DMS 273 treated with DMSO at 0.1 percent for 48 hours (cell line): ENCODE data around the gene LUM.
"Not testable (repeated sequence)": the region's sequence is repeated elsewhere in the genome, so short reads cannot be mapped to it uniquely, and the experiment has no call there.

Experiments used
- DNase-seq: peaks from one replicate; lab custom pipeline; 2025; lab: John Stamatoyannopoulos, UW

Gene LUM

DNA sequence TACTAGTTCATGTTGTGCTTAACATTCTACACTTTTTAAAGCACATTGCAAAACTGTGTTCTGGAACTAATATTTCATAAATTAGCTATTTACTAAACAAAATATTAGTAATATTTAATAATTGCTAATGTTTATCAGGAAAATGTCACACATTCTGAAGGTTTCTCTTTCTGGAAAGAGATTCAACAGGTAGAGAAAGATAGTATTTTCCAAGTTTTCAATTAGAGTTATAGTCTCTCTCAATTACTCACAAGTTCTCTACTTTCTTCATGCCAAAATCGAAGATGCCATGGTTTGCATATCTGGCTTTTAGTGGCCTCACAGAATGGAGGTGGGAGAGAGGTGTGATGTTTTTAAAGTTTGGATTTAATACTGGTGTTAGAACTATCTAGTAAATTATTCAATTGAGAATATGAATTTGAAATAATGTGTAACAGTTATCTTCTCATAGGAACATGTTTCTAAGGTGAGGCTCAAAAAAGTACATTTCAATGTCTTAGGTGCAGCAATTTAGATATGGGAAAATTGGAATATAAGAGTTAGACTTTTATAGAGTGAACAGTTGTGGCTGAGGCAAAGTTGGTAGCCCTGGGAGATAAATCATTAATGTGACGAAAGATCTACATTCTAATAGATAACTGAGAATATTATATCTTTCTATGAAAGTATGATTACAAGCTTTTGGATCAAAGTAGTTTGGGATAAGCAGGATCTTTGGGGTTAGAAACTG lies 1.5 kb downstream of the LUM start:
- DNase-seq: no peak

DNA sequence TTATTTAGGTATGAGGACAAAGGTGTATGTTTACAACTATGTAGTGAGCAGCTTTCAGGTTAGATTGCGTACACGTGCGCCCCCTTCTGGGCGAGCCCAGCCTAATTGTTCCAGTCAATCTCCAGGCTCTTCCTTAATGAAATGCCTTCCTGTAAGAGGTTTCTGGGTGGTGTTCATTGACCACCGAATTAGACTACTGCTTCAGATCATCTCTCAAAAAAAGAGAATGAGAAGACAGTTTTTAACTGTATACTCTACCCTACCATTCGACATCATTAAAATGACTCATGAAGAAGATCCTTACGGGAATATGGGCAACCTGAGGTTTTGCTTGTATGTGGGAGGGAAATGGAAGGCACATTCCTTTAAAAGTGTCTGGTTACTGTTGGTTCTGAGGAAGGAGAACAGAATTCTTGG lies 2.1 kb downstream of the LUM start:
- DNase-seq: no peak

DNA sequence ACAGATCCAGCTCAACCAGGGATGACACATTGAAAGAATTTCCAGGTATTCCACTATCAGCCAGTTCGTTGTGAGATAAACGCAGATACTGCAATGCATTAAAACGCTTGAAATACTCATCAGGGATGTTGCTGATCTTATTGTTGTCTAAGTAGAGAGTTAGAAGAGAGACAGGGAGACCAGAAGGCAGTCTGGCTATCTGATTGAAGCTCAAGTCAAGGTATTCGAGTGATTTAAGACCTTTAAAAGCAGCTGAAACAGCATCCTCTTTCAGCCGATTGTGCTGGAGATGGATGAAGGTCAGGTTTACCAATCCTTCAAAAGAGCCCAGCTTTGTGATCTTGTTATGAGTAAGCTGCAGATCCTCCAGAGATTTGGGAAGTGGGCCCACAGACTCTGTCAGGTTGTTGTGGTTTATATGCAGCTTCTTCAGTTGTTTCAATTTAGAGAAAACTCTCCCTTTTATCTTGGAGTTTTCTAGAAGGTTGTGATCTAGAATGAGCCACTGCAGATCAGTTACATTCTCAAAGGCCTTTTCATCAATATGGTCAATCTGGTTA lies 3.0 kb downstream of the LUM start:
- DNase-seq: no peak

GRCh38 chr12:91106283-91106682 lies 5.0 kb downstream of the LUM start:
- no peak for DNase-seq

DNA sequence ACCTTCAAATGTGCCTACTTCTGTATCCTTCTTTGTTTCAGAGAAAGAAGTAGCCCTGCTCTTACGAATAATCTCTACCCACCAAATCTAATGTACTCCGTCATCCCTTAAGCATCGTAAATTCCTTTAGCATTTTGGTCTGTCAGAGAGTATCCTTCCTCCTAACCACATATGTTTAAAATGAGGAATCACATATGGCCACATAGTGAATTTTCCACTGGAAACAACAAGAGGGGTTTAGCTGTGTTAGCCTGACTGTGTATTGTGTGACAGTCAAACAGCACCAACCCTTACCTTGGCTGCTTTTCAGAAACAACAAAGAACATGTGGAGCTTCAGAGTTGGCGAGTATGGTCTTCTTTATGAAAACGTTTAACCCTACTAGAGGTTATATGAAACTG lies 5.5 kb downstream of the LUM start:
- DNase-seq: no peak

DNA sequence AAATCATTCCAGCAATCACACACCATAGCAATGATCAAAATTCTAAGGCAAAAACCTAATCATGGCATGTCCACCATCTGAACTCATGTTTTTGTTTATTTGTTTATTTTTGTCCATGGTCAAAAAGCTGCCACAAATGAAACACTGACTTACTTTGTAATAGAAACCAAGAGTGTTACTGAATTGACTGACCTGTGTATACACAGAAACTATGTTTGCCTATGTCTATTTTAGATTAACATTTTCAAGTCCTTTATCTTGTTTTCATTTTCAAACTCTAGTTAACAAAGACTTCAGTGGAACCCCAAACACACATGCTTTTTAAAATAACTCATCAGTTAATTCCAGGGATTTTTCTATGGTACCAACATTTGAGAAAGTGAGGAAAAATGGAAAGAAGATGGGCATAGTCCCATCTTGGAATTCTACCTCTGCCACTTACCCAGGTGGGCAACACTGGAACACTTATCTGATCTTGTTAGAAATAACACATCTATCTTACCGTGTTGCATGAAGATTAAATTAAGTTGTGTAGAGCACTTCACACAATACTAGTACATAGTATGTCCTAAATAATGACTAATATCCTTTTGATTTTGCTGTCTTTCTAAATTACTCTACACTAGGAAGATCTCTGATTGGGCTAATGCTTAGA lies 6.4 kb downstream of the LUM start:
- no peak for DNase-seq

DNA sequence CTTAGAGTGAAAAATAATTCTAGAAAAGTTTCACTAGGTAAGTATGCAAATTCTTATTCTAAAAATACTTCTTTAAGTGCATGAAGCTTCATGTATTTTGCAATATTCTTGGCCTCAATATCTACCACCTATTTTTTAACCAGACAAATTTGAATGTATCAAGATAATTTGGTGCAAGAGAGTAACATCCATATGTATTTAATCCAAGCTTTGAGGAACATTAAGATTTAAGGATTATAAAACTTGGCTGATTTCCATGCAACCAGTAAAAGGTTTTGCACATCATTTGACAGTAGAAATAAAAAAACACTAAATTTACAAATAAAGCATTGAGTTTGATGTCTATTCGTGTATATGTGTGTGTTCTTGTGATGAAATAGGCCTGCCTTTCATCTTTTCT lies 7.7 kb downstream of the LUM start:
- DNase-seq: no peak

- DNase-seq: no peak
Observed at GRCh38 chr12:91103101-91103500, 8.2 kb downstream of the LUM start.

- no peak for DNase-seq
Observed at GRCh38 chr12:91100906-91101305, 10.4 kb downstream of the LUM start.

DNA sequence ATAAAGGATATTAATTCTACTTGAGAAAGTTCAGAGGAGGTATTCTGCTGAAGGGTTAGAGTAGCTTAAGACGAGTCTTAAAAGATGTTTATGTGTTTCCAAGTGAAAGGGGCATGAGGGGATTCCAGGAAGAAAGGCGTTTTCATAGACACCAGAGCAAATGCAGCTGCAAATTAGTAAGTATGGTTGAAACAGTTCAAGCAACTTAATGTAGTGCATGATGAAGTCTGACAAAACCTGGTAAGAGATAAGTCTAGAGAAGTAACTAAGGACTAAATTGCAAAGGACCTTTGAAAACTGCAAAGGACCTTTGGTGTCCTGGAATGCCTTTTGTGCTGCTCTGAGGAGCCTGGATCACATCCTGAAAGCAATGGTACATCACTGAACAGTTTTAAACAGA lies 11.5 kb downstream of the LUM start:
- DNase-seq: no peak

- no peak for DNase-seq
Observed at GRCh38 chr12:91099341-91099740, 12.0 kb downstream of the LUM start.

DNA sequence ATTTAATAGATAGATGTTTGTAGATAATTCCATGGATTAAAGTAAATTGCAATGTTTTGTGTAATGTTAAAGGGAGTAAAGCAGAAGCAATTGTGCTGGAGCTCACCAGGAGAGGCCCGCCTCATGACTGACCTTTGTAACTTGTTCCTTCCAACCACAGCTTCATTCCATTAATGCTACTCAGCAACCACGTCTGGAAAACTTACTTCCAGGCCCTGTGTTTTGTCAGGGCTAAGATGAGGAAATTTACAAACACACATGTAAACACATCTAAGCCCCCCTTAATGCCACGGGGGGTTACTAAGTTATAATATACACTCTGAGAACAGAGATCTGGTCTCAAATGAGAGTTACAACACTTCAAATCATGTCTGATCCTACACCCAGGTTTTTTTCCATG lies 12.4 kb downstream of the LUM start:
- no peak for DNase-seq

DNA sequence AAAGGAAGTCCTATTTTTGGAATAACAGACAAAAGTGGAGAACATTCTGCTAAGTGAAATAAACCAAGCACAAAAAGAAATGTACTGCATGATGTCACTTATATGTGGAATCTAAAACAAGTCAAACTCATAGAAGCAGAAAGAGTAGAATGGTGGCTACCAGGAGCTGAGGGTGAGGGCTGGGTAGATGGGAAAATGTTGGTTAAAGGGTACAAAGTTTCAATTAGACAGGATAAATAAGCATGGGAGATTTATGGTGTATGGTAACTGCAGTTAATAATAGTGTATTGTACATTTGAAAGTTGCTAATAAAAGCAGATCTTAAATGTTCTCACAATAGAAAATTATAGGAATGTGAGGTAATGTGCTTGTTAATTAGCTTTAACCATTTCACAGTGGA lies 12.8 kb downstream of the LUM start:
- DNase-seq: no peak

DNA sequence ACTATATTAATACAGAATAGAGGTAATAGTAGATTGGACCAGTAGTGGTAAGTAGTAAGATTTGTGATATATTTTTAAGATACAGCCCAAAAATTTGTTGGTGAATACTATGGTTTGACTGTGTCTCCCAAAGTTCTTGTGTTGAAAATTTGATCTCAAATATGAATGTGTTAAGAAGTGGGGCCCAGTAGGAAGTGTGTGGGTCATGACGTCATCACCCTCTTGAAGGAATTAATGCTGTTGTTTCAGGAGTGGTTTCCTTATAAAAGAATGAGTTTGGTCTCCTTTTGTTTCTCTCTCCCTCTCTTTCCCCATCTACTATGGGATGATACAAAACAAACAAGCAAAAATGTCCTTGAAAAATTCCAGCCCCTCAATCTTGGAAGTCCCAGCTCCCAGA lies 16.3 kb downstream of the LUM start:
- DNase-seq: no peak

DNA sequence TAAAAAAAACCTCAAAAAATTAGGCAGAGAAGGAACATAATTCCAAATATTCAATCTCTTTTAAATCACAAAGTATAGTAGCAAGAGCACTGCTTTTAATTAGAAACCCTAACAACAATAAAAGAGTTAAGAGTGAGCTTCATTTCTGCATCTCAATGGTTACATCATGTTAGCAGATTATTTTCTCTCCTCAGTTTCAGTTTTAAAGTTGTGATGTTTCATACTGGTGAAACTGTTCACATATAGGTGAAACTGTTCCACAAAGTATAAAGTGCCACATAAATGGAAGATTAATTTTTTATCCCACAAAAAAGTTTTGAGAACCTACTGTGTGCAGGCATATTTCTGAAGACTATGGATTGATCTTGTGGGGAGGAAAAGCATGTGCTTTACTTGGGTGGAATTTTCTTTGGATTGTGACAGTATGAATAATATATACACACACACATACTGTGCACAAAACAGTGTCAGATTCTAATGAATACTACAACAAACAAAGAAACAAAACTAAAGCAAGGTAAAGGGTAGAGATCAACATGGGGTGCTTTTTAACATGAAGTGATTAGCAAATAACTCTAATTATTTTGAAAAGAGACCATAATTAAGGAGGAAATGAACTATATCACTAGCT lies 17.1 kb downstream of the LUM start:
- DNase-seq: no peak

DNA sequence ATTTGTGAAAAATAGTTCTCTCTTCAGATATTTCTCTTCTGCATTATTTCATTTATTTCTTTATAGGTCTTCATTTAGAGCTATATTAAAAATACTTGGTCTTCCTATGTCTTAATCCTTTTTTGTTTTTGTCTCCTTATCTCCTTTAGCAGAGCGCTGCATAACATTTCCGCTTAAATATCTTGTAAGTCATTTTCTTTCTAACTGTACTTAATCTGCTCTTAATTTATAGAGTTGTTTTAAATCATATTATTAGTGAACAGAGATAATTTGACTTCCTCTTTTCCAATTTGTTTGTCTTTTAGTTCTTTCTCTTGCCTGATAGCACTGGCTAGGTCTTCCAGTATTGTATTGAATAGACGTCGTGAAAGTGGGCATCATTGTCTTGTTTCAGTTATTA lies 18.0 kb downstream of the LUM start:
- DNase-seq: no peak

- no peak for DNase-seq
Observed at GRCh38 chr12:91091916-91092715, 19.2 kb downstream of the LUM start.

GRCh38 chr12:91089953-91090352 lies 21.3 kb downstream of the LUM start:
- not testable (repeated sequence) for DNase-seq

- no peak for DNase-seq
Observed at GRCh38 chr12:91080041-91080440, 31.3 kb downstream of the LUM start.

GRCh38 chr12:91078501-91078900 lies 32.8 kb downstream of the LUM start:
- no peak for DNase-seq

DNA sequence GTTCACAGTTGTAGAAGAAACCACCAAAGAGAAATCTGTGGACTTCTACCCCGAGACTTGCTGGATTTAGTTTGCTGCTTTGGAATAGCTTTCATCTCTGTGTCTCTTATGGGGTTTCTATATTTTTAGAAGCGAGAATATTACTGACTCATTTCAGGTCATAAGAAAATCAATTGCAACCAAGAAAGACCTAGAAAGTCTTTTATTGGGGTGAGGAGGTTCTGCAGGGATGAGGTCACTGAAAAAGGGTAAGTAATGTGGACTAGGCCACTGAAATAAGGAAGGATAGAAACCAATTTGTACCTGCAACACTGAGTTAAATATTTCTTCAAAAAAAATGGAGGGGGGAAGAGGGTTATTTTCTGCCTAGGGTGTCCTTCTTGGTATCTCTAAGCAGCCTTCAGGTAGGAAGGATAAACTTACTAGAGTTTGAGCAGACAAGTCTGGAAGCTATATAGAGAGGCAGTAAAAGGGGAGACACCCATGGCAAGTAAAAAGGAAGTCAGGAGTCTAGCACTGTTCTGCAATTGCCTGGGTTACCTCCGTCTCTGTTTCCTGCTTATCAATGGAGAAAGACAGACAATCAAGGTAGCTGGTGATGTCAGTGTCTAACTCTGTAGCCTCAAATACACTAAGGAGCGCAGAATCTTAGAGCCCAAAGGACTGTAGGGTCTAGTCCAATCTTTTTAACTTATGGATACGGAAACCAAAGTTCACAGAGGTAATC lies 33.9 kb downstream of the LUM start:
- DNase-seq: no peak

DNA sequence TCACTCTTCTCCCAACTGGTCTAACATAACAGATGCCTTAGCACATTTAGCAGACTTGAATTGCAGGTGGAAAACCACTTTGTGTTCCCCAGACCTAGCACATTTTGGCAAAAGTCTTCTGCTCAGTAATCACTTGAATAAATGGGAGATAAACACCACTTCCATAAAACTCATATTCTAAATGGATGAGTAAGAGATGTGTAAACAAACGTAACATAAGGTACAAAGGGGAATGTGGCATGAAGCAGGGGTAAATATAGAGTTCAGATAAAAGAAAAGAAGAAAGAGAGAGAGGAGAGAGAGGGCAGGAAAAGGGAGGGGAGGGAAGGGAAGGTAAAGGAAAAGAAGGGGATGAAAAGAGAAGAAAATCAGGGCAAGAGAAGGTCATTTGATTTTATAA lies 36.4 kb downstream of the LUM start:
- no peak for DNase-seq
